Pancreas (tissue), 10 donors: ENCODE data around the gene ZGRF1. TPM values are rescaled to one million over a fixed set of nuclear protein-coding genes. Genes with fewer than 3 reads are reported as not detected.

Experiments used
- ATAC-seq, 4 donors: fragments of 200-7000 bp; cut with Tn5 transposase; one replicate each; pipeline versions ENCODE4 v1.8.0 to v1.9.1; 2020; ENCODE audit warnings: mild to moderate bottlenecking in 4 of 4, moderate library complexity in 4 of 4
- DNase-seq, 6 donors: peaks; one replicate each; pipeline ENCODE4 v3.0.0-alpha.2; 2020
- FAIRE-seq: peaks from 2 replicates; lab custom pipeline; 2012; peaks lifted over from hg19 to GRCh38; lab: Jason Lieb, UNC
- H3K27ac ChIP-seq, 4 donors: fragments of 200-600 bp; sonication (generic); 1 replicate in 3 of 4; 2 replicates in 1 of 4; pipeline versions ENCODE4 v1.5.0 to v1.8.0; 2020
- H3K27me3 ChIP-seq, 4 donors: fragments of 200-600 bp; one replicate each; pipeline ENCODE4 v1.8.0; 2021
- H3K36me3 ChIP-seq, 3 donors: fragments of 200-600 bp; sonication (generic) in 1 of 3; one replicate each; pipeline versions ENCODE4 v1.5.0 to v1.8.0; 2020 to 2021
- H3K4me1 ChIP-seq, 3 donors: fragments of 200-600 bp; one replicate each; pipeline ENCODE4 v1.8.0; 2021
- H3K4me3 ChIP-seq, 4 donors: fragments of 200-600 bp; sonication (generic) in 2 of 4; one replicate each; pipeline versions ENCODE4 v1.5.0 to v1.8.0; 2020 to 2021
- H3K9me3 ChIP-seq, 4 donors: fragments of 200-600 bp; one replicate each; pipeline ENCODE4 v1.8.0; 2021
- WGBS, 2 donors: extraction: QIAGEN DNeasy Blood & Tissue Kit; methylation state at CpG; one replicate each; pipeline ENCODE4 v1.1.7; 2013; 5-methylcytosine and 5-hydroxymethylcytosine counted together
- intact Hi-C, 3 donors: fragments of 100-400 bp; cut with DNase I; formaldehyde crosslinking; loops; one replicate each; pipeline versions ENCODE4 v1.11.1 to v1.14.2; 2022
- polyA plus RNA-seq, 2 donors: library from polyadenylated mRNA; stranded (reverse); fragments of 200-250 nt; gene quantifications; one replicate each; pipeline ENCODE4 v1.2.3, GENCODE V29; 2013
- total RNA-seq, 6 donors: library from RNA; stranded (reverse); fragmentation: NEBNext Ultra II Directional in 4 of 6; extraction: Animal tissue kit (Norgen Biotek cat#: 25700) in 4 of 6; gene quantifications; one replicate each; pipeline versions ENCODE4 v1.2.1 to v1.2.4, GENCODE V29; 2021 to 2023
- TF ChIP-seq, protein P1 (sequence below), 4 donors: fragments of 200-600 bp; sonication (generic) in 3 of 4; IDR thresholded peaks; one replicate each; pipeline versions ENCODE4 v1.5.0 to v1.8.0; 2021; ENCODE audit warnings: antibody characterized with exemption in 4 of 4
- donor health status: healthy with polysubstance abuse.
- donor health status: DM: no; HTN: no; CAD: no; lungs with moderate emphysema.
- donor health status: DM: no; HTN: no; CAD: no.
- donor health status: control.
- donor health status: control.
- donor health status: Bipolar disorder and iron deficiency.
- donor health status: DM: yes; HTN: yes; CAD: no.
- donor health status: DM: no; HTN: no; CAD: no.
- donor health status: DM: no; HTN: no; CAD: no.
- donor health status: DM: yes; HTN: yes; CAD: no.

The ZGRF1 gene
- total and polyA plus RNA-seq, 8 donors = 0.82 to 4.9 (median 1.9) TPM

DNA sequence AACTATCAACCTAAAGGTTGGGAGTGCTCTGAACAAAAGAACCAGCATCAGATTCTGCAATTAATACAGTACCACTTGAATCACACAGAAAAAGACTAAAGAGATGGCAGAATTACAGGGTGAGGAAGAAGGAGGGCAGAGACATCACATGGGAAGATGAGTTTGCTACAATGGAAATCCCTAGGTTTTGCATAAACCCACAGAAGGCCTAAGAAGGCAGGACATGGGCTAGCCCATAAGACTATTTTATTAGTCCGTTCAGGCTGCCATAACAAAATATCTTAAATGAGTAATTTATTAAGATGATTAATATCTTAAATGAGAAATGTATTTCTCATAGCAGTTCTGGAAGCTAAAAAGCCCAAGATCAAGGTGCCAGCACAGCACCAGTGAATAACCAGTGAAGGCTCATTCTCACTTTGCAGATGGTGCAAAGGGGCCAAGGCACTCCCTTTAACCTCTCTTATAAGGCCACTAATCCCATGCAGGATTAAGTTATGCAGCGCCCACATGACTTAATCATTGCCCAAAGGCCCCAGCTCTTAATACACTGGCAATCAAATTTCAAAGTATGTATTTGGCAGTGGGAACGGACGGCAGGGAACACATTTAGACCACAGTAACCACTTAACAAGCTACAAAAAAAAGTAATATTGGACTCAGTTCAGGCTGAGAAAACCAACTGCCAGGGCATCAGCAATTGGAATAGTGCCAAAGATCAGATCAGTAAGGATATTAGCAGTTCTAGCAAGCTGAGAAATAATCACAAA lies 73.1 kb downstream of the ZGRF1 start:
- H3K27ac ChIP-seq = no peak overlapping the region
- 89 to 92% methylated on average over 4 of the region's 4 CpGs for WGBS, 2 donors
- H3K27me3 ChIP-seq = no peaks in the 10 kb centered on the region
- no peaks in the 10 kb centered on the region for H3K36me3 ChIP-seq
- H3K4me1 ChIP-seq = no peaks in the 10 kb centered on the region
- H3K9me3 ChIP-seq = no peaks in the 10 kb centered on the region
- DNase-seq = no peak
- no peak for FAIRE-seq
- ATAC-seq = no peak
- intact Hi-C loops = no loop called here
- TF ChIP-seq, protein P1, sequence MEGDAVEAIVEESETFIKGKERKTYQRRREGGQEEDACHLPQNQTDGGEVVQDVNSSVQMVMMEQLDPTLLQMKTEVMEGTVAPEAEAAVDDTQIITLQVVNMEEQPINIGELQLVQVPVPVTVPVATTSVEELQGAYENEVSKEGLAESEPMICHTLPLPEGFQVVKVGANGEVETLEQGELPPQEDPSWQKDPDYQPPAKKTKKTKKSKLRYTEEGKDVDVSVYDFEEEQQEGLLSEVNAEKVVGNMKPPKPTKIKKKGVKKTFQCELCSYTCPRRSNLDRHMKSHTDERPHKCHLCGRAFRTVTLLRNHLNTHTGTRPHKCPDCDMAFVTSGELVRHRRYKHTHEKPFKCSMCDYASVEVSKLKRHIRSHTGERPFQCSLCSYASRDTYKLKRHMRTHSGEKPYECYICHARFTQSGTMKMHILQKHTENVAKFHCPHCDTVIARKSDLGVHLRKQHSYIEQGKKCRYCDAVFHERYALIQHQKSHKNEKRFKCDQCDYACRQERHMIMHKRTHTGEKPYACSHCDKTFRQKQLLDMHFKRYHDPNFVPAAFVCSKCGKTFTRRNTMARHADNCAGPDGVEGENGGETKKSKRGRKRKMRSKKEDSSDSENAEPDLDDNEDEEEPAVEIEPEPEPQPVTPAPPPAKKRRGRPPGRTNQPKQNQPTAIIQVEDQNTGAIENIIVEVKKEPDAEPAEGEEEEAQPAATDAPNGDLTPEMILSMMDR (IDR thresholded peaks at IDR 0.05) = no peak
- H3K4me3 ChIP-seq = no peak overlapping the region

DNA sequence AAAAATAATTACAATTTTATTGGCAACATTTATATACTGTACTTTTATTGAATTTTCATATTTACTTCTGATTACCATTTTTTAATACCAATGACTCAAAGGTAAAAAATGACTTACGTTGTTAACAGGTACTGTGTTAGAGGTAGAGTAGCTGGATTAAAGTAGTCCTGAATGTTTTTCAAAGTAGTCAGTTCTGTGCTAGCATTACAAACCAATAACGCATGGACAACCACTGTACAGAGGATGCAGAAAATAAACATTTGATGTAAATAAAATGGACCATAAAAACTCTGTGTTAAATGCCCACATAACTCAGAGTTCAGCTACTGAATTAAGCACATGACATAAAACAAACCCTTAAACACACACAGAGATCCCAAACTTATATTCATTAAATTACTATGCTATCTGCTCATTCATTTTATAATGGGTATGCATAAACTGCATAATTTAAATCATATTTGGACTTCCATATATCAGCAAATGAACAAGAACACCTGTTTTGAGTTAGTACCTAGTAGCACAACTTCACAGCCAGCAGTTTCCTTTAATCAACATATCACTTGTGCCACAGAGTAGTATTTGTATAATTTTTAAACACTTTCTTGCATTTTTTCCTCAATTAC lies 74.3 kb downstream of the ZGRF1 start:
- ATAC-seq (no peak), FAIRE-seq (no peak), DNase-seq (no peak)
- 90 to 91% methylated on average over 2 of the region's 2 CpGs for WGBS, 2 donors
- TF ChIP-seq, protein P1 (IDR thresholded peaks at IDR 0.05) = no peak
- H3K9me3 ChIP-seq = no peaks in the 10 kb centered on the region
- H3K4me1 ChIP-seq = peaks cover 0 to 6% (median 0%) of the 10 kb centered on the region in 3 donors
- intact Hi-C loops = no loop called here
- no peaks in the 10 kb centered on the region for H3K27me3 ChIP-seq
- H3K36me3 ChIP-seq = no peaks in the 10 kb centered on the region
- H3K4me3 ChIP-seq = no peak overlapping the region
- no peak overlapping the region for H3K27ac ChIP-seq

DNA sequence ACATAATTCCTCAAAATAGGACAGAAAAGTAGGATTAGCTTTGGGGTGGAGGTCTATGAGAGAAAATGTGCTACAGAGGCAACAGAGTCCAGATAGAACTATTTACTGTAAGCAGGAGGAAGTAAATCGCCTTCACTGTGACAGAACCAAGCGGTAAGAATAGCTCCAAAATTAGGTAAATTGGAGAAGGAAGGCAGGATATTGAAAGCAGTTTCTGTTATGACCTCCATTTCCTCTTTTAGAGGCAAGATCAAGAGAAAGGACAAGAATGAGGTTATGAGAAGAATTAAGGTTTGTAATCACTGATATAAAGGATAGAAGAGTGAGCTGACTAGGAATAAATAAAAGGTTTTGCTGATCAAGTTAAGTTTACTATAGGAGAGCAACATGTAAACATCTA lies 76.6 kb downstream of the ZGRF1 start:
- H3K9me3 ChIP-seq = no peaks in the 10 kb centered on the region
- DNase-seq (no peak), FAIRE-seq (no peak), ATAC-seq (no peak)
- TF ChIP-seq, protein P1 (IDR thresholded peaks at IDR 0.05) = no peak
- no peak overlapping the region for H3K27ac ChIP-seq
- WGBS, 2 donors = 90% methylated on average over 2 of the region's 2 CpGs
- intact Hi-C loops = no loop called here
- no peaks in the 10 kb centered on the region for H3K27me3 ChIP-seq
- H3K4me1 ChIP-seq = peaks cover 0 to 6% (median 0%) of the 10 kb centered on the region in 3 donors
- no peak overlapping the region for H3K4me3 ChIP-seq
- no peaks in the 10 kb centered on the region for H3K36me3 ChIP-seq

DNA sequence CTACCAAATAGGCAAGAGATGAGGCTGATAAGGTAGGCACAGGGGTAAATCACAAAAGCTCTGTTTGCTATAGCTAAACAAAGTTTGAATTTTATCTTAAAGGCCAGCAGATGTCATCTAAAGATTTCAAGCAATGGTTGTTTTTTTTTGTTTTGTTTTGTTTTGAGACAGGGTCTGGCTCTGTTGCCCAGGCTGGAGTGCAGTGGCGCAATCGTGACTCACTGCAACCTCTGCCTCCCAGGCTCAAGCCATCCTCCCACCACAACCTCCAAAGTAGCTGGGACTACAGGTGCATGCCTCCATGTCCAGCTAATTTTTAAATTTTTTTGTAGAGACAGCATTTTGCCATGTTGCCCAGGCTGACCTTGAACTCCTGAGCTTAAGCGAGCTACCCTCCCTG lies 77.7 kb downstream of the ZGRF1 start:
- H3K9me3 ChIP-seq = no peaks in the 10 kb centered on the region
- H3K27ac ChIP-seq = no peak overlapping the region
- H3K4me1 ChIP-seq = peaks cover 0 to 6% (median 0%) of the 10 kb centered on the region in 3 donors
- H3K27me3 ChIP-seq = no peaks in the 10 kb centered on the region
- H3K4me3 ChIP-seq = no peak overlapping the region
- DNase-seq = no peak
- intact Hi-C loops = no loop called here
- FAIRE-seq = no peak
- TF ChIP-seq, protein P1 (IDR thresholded peaks at IDR 0.05) = no peak
- WGBS, 2 donors = 83 to 88% methylated on average over 3 of the region's 3 CpGs
- no peak for ATAC-seq
- H3K36me3 ChIP-seq = no peaks in the 10 kb centered on the region
